ENCODE data around the gene ATF7IP. TPM values are rescaled to one million over a fixed set of nuclear protein-coding genes. Genes with fewer than 3 reads are reported as not detected.

Gene ATF7IP
- total RNA-seq, 1 donor from 2014 or later, result 124 TPM

DNA sequence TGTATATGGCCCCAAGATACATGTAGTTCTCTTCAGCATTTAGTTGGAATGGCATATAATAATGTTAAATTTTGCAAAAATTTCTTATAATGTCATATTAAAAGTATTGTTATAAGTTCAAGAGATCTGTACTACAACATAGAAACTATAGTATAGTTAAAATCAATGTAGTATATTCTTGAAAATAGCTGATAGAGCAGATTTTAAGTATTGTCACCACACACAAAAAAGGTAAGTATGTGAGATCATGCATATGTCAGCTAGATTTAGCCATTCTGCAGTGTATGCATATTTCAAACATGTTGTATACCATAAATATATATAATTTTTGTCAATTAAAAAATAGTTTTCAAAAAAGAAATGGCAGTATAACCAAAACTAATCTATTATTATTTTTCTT, 115.7 kb downstream of the ATF7IP start:
- DNase-seq (ENCODE audit: low spot score), result no peak

DNA sequence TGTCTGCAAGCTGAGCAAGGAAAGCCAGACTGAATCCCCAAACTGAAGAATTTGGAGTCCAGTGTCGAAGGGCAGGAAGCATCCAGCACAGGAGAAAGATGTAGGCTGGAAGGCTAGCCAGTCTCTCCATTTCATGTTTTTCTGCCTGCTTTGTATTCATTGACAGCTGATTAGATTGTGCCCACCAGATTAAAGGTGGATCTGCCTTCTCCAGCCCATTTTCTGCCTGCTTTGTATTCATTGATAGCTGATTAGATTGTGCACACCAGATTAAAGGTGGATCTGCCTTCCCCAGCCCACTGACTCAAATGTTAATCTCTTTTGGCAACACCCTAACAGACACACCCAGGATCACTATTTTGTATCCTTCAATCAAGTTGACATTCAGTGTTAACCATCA, 116.9 kb downstream of the ATF7IP start:
- DNase-seq (ENCODE audit: low spot score), result no peak

DNA sequence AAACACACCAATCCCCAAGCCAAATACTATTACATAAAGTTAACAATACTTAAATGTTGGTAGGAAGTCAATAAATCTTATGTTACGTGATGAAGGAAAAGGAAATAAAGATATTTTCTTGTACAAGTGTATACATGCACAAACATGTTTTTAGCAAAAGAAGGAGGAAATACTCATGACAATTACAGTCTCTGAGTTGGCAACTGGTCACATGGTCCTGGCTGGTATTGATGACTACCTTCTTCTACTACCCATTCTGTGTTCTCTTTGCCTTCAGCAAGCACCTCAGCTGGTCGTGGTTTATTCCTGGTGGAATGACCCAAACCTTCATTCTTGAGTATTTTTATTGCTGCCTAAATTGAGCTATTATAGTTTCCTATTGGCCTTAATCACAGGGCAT, 117.4 kb downstream of the ATF7IP start:
- no peak for DNase-seq (ENCODE audit: low spot score)

DNA sequence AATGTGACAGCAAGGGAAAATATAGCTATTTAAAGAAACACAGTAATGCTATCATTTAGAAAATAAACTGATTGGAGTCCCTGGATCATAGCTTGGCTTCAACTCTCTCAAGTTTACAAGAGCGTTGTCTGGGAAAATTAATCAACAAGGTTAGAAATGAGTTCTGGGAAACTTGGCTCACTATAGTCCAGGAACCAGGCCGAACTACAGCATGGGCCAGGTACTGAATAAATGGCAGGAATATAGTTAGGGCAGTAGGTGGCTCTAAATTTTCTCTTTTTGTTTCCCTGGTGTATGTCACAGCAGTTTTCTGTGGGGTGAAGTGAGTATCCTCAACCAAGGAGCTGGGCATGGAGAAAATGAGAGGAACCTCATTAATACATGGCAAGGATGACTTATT, 129.8 kb downstream of the ATF7IP start:
- no peak for DNase-seq (ENCODE audit: low spot score)

DNA sequence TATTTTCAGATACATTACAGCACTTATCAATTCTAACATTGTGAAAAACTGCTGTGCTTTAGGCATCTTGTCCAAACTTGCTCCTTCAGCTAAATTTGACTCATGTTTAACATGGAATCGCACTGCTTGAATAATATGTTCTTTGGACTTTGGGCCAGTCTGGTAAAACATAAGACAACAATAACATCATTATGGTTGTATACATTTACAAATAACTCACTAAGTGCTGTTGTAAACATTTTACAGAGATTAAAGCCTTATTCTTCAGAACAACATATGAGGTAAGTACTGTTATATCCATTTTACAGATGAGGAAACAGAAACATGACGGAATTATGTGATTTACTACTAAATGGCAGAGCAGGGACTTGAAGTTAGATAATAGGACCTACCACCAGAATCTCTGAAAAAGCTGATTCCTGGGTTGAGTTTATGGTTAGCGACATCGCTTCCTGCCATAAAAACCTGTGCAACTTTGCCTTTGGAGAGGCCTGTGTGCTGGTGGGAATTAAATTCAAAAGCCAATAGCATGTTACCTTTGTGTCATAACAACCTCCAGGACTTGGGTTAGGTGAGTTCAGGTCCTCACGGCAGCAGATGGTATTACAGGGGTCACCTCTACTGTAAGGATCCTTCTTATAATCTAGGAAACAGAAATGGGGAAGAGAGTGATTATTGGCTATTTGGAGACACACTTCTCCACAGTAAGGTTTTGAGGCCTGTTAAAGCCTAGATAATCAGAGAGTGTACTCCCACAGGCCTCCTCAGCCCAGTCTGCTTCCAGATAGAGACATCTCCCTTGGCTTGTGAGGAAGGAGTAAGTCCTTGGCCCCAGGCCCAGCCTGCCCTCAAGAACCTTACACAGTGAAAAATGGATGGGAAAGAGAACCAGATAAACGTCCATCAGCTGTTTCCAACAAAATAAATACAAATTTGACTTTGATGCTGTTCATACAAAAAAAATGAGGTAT, 140.4 kb downstream of the ATF7IP start:
- DNase-seq (ENCODE audit: low spot score), result no peak

DNA sequence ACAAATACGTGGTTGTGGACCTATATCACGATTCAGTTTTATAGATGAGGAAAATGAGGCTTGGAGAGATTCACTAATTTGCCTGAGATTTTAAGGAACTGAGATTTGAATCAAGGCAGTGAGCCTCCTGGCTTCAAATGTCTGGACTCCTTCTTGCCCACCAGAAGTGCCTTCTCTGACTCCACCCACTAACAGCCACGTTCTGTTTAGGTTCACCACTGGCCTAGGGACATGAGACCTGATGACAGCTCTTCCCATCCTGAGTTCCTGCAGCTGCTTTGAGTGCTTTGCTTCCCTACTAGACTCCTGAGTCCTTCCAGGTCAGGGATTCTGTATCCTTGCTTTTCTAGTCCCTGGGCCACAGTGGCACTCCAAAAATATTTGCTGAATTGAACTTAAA, 145.1 kb downstream of the ATF7IP start:
- DNase-seq (ENCODE audit: low spot score), result no peak

DNA sequence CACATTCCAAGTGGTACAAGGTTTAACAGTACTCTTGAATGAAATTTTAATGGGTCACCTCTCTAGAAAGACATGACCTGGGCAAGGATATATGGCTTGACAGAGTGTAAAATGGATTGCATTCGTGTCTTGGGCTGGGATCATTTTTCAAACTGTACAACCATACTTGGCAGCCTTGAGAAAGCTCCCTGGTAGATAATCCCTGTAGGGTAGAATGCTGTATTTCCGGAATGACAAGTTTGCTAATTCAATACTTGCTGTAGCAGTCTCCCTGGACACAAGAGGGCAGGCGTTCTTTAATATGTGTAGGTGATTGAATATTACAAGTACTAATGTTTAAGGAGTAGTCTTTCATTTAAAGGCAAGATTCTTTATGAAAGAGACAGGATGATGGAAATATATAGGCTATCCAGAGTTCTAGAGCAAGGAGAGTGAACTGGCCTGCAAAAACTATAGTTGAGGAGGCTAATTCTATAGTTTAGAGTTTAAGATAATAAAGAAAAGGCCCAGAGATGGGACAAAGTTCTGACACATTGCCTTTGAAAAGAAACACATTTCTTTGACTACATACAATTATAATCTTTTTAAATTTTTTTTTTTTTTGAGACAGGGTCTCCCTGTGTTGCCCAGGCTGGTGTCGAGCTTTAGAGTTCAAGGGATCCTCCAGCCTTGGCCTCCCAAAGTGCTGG, 148.8 kb downstream of the ATF7IP start:
- DNase-seq (ENCODE audit: low spot score), result peak; percentile 57

DNA sequence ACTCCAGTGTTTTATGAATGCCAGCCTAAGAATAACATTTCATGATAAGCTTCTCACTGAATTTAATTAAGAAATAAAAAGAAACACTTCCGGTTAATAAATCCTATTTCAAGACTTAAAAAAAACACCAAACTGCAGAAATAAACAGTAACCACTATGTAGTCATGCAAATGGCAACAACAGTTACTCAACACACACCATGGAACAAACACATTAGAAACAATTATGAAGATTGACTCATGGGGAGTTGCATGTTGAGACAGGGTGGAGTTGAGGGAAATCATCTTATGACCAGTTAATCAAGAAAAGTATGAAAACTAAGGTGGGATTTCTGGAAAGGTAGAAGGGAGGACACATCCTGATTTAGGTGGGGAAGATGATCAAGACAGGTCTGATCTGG, 149.5 kb downstream of the ATF7IP start:
- no peak for DNase-seq (ENCODE audit: low spot score)

DNA sequence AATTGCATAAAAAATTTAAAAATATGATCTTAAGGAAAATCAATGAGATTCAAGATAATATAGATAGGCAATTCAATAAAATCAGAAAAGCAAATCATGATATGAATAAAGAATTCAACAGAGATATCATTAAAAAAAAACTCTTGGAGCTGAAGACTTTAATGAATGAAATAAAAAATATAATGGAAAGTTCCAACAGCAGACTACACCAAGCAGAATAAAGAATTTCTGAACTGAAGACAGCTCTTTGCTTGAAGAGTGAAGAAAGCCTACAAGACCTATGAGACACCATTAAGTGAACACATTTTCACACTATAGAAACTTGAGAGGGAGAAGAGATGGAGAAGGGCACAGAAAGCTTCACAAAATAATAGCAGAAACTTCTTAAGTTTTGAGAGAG, 156.3 kb downstream of the ATF7IP start:
- no peak for DNase-seq (ENCODE audit: low spot score)

DNA sequence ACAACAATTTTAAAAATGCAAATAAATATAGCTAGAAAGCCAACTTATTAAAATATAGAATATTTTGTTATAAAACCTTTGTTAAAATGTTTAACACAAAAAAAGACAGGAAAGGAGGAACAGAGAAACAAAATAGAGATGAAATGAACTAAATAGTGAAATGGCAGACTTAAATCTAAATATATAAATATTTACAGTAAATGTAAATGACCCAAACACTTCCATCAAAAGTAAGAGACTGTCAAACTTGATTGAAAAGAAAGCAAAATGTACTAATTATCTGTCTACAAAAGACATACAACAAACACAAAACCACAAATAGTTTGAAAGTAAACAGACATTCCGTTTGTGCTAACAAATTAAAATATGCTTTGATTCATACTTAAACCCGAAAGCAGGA, 160.5 kb downstream of the ATF7IP start:
- no peak for DNase-seq (ENCODE audit: low spot score)

DNA sequence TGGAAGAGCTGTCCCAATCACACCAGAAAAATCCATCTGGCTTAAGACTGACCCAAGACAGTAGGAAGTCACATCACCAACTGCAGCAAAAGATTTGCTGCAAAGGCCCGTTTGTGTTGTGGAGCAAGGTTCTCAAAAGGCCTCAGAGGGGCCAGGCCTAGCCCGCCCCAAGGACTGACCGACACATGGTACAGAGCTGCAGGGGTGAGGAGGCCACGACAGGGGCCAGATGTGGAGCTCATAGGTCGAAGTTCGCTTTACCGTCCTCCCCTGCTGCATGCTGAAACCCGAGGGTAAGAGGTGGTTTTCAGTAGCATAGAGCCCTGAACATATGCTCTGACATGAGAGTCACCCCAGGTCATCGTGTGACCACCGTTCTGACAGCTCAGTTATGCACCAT, 166.7 kb downstream of the ATF7IP start:
- no peak for DNase-seq (ENCODE audit: low spot score)

DNA sequence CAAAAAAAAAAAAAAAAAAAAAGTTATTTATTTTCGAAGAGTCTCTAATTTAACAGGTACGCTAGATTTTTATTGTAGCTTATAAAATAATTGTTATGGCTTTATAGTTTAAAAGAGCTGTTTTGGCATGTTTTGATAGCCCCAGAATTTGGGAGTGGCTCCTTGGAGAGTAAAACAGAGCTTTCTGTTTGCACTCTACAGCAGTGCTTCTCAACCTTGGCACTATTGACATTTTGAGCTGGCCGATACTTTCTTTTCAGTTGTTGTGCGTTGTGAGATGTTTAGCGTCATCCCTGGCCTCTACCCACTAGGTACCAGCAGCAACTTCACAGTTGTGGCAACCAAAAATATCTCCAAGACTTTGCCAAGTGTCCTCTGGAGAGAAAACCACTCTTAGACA, 171.6 kb downstream of the ATF7IP start:
- no peak for DNase-seq (ENCODE audit: low spot score)

DNA sequence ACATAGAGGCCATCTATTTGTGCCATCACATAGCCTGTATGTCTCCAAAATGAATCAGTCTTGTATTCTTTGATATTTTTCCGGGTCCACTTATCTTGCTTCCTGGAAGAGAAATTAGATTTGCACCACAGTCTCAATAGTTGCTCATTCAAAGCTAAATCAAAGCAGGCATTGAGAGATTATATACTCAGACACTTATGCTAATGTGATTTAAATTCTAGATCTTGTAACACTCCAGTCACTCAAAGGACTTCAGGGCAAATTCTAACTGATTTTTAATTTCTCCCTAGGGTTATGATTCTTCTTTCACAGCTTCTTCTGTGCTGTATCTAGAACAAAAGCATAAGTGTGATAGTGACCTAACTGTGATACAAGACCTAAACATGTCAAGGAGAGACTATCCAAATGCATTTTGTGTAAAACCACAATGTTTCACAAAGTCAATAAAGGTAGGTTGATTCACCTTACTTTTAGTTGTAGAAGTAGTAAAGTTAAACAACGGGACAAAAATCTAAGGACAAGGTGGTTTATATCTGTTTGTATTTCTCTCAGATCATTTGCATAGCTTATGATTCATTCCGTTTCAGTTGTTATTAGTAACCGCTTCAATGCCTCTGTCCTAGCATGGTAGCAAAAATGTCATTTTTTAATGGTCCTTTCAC, 175.4 kb downstream of the ATF7IP start:
- no peak for DNase-seq (ENCODE audit: low spot score)

DNA sequence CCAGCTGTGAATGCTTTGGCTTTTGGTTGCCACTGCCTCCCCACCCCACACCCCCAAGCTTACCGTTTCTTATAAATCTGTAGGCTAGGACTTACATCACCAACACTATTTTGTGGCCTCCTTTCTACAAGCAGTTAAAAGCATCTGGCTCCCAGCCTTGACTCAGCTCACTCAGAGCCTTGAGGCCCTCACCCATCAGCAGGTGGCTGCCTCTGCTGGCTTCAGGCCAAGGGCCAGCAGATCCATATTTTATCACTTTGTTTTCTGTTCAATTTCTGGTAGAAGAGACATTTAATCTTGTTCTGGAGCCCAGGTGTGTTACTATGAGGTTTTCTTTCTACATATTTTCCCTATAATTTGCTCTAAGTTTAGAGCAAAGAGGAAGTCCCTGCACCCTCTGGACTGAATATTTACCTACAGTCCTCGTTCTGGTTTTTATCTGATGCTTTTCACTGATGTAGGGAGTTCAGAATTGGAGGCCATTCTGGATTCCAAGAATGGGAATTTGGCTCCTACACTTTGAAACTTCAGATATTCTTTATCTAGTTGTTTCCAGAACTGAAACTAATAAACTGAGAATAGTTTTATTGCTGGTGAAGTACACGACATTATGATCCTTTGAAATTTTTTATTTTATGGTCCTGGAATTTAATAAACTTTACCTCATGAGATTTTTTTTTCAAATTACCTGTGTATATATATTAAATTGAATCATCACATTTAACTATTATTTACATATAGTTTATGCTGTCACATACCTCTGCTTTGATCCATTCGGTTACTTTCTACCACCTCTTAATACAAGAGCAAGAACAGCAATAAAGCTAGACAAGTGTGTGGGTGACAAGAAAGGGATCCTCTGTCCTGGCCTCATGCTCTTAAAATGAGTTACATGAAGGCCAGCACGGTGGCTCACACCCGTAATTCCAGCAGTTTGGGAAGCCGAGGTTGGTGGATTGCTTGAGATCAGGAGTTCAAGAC, 180.0 kb downstream of the ATF7IP start:
- no peak for DNase-seq (ENCODE audit: low spot score)

DNA sequence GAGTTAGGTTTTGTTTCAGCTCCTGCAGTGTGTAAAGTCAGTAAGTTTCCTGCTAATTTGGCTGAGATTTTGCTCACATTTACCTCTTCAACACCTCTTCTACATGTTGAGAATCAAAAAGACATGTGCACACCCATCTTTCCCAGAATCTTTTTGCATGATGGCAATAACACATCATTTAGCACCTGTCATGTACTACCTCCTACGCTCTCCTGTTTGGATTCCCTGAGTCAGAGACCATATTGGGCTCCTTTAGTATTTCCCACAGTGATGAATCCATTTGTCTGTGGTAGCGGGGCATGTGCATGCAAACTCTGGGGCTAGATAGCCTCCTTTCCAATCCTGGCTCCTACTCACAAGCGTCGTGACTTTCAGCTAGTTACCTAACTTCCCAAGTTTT, 182.1 kb downstream of the ATF7IP start:
- no peak for DNase-seq (ENCODE audit: low spot score)

DNA sequence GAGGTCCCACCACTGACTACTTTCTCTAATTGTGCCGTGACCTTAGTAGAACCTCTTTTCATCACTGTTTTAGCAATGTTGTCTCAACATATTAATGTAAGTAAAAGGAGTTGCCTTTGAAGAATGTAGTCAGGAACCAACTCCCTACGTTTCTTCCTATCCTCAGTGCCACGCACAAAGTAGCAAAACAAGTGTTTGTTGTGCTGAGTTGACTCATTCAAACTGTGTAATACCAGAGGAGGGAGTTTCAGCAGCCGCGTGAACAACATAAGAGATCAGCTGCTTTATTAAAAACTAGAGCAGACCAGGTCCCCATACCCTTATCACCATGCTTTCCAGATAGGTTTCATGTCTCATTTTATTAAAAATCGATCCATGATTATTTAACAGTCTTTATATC, 183.1 kb downstream of the ATF7IP start:
- DNase-seq (ENCODE audit: low spot score), result no peak

Other genes starting within 250 kb of the ATF7IP start
- 85.4 TPM for gene PLBD1, start 202.2 kb downstream of the ATF7IP start, total RNA-seq

All from ureter (tissue), 1 donor.